Endothelial cell of umbilical vein (primary cell): ENCODE measurements around the gene EVI5. TPM values are rescaled to one million over a fixed set of nuclear protein-coding genes. Genes with fewer than 3 reads are reported as not detected.
A peak's percentile ranks its signal among the peaks of the same experiment; 100 is the strongest.

Experiments used
- BruUV-seq: library from RNA; stranded (reverse); fragments of 400-500 nt; replicated peaks from 2 replicates; lab custom pipeline; 2021; lab: Mats Ljungman, UMichigan
- CTCF ChIA-PET: fragments of 300-600, 350-600 bp; sonication (Branson Sonifier 250); formaldehyde crosslinking; loops from one replicate; lab custom pipeline; 2021; ENCODE audit warnings: antibody characterized with exemption, inconsistent platforms; lab: Charles Lee
- POLR2A ChIA-PET: fragments of 300-600, 350-600 bp; sonication (Branson Sonifier 250); formaldehyde crosslinking; loops from one replicate; lab custom pipeline; 2021; ENCODE audit warnings: antibody characterized with exemption, inconsistent platforms; lab: Charles Lee
- DNase-seq: peaks from one replicate; pipeline ENCODE4 v3.0.0-alpha.2; 2011; ENCODE audit warnings: low read depth, low spot score
- FAIRE-seq: peaks from 2 replicates; lab custom pipeline; 2011; peaks lifted over from hg19 to GRCh38; lab: Jason Lieb, UNC
- H2AFZ ChIP-seq: 2 replicates; pipeline ENCODE4 v1.6.0; 2012; ENCODE audit warnings: low read depth, low read length, control low read depth, inconsistent platforms
- H3K27ac ChIP-seq: 2 replicates; pipeline ENCODE4 v1.5.1; 2011; ENCODE audit warnings: low read depth, mild to moderate bottlenecking, control low read depth, low read length, moderate library complexity; ENCODE audit not compliant: insufficient read depth
- H3K27me3 ChIP-seq, 2 experiments: 2 replicates each; pipeline versions ENCODE4 v1.6.0 to v1.6.1; 2011; ENCODE audit warnings: low read length in 2 of 2, mixed read lengths in 1 of 2; ENCODE audit not compliant: control insufficient read depth in 2 of 2, insufficient read depth in 2 of 2
- H3K36me3 ChIP-seq, 2 experiments: 2 replicates in 1 of 2; 3 replicates in 1 of 2; pipeline ENCODE4 v1.5.1; 2011; ENCODE audit warnings: low read length in 2 of 2, mild to moderate bottlenecking in 1 of 2, moderate library complexity in 1 of 2; ENCODE audit not compliant: control insufficient read depth in 2 of 2, insufficient read depth in 2 of 2; ENCODE audit errors: extremely low read depth in 1 of 2
- H3K4me1 ChIP-seq: 3 replicates; pipeline ENCODE4 v1.5.1; 2011; ENCODE audit warnings: mild to moderate bottlenecking, low read length; ENCODE audit not compliant: control insufficient read depth, insufficient read depth; ENCODE audit errors: extremely low read depth
- H3K4me2 ChIP-seq: 2 replicates; pipeline ENCODE4 v1.6.1; 2011; ENCODE audit warnings: low read length, control low read depth, mixed read lengths; ENCODE audit not compliant: insufficient read depth
- H3K4me3 ChIP-seq, 3 experiments: fragments of 200-600 bp in 1 of 3; sonication (generic), shearing (Covaris generic) in 1 of 3; replicated peaks in 1 of 3; 2 replicates each; pipeline ENCODE4 v1.5.1; 2011 to 2016; ENCODE audit warnings: control low read depth in 3 of 3, low read length in 3 of 3, mild to moderate bottlenecking in 2 of 3, inconsistent platforms in 1 of 3, low read depth in 1 of 3, moderate library complexity in 1 of 3; ENCODE audit not compliant: insufficient read depth in 1 of 3
- H3K79me2 ChIP-seq: 2 replicates; pipeline ENCODE4 v1.6.0; 2012; ENCODE audit warnings: low read length, inconsistent platforms; ENCODE audit not compliant: control insufficient read depth, insufficient read depth
- H3K9ac ChIP-seq: replicated peaks from 2 replicates; pipeline ENCODE3; 2011; ENCODE audit warnings: low read length, control low read depth; ENCODE audit not compliant: insufficient read depth; ENCODE audit errors: extremely low read depth
- H3K9me1 ChIP-seq: replicated peaks from 3 replicates; pipeline ENCODE4 v1.6.0; 2011; ENCODE audit warnings: mild to moderate bottlenecking, low read length; ENCODE audit not compliant: control insufficient read depth, insufficient read depth; ENCODE audit errors: extremely low read depth
- H3K9me3 ChIP-seq: replicated peaks from 2 replicates; pipeline ENCODE4 v1.5.1; 2012; ENCODE audit warnings: low read length, inconsistent platforms; ENCODE audit not compliant: control insufficient read depth, insufficient read depth
- H4K20me1 ChIP-seq: replicated peaks from 2 replicates; pipeline ENCODE3; 2011; ENCODE audit warnings: mild to moderate bottlenecking, low read length; ENCODE audit not compliant: control insufficient read depth, insufficient read depth; ENCODE audit errors: extremely low read depth
- CTCF ChIP-seq, 2 donors: IDR thresholded peaks; 1 replicate in 1 of 2; 2 replicates in 1 of 2; pipeline ENCODE4 v1.5.1; 2011; ENCODE audit warnings: low read length in 2 of 2, mild to moderate bottlenecking in 2 of 2, moderate library complexity in 2 of 2, control low read depth in 1 of 2, inconsistent platforms in 1 of 2, low read depth in 1 of 2; ENCODE audit not compliant: insufficient read depth in 1 of 2; ENCODE audit errors: extremely low read depth in 1 of 2
- EZH2 ChIP-seq: IDR thresholded peaks from 2 replicates; pipeline ENCODE4 v1.6.1; 2012; ENCODE audit warnings: borderline replicate concordance, low read depth, mild to moderate bottlenecking, moderate library complexity, low read length, inconsistent platforms; ENCODE audit not compliant: severe bottlenecking
- FOS ChIP-seq: IDR thresholded peaks from 2 replicates; pipeline ENCODE4 v1.6.1; 2011; ENCODE audit warnings: mild to moderate bottlenecking, low read length, moderate library complexity, borderline replicate concordance; ENCODE audit not compliant: insufficient read depth
- GATA2 ChIP-seq: IDR thresholded peaks from 2 replicates; pipeline ENCODE4 v1.7.0; 2011; ENCODE audit warnings: low read depth, mild to moderate bottlenecking, moderate library complexity, mixed read lengths, low read length; ENCODE audit not compliant: insufficient read length, insufficient read depth
- JUN ChIP-seq: IDR thresholded peaks from 2 replicates; pipeline ENCODE4 v1.6.1; 2011; ENCODE audit warnings: borderline replicate concordance, low read depth; ENCODE audit not compliant: insufficient read length, insufficient read depth
- MAX ChIP-seq: IDR thresholded peaks from 2 replicates; pipeline ENCODE4 v1.6.1; 2011; ENCODE audit not compliant: insufficient read depth, insufficient read length
- MYC ChIP-seq: IDR thresholded peaks from one replicate; pipeline ENCODE4 v1.6.1; 2011; ENCODE audit warnings: mild to moderate bottlenecking, low read depth, low read length
- POLR2A ChIP-seq: IDR thresholded peaks from 2 replicates; pipeline ENCODE4 v1.6.1; 2012; ENCODE audit warnings: low read depth, mild to moderate bottlenecking, control low read depth, low read length
- POLR2AphosphoS5 ChIP-seq: IDR thresholded peaks from 2 replicates; pipeline ENCODE4 v1.6.1; 2012; ENCODE audit warnings: low read depth, mild to moderate bottlenecking, control low read depth, low read length, moderate library complexity; ENCODE audit not compliant: insufficient read depth
- dilution Hi-C: fragments of 300-500 bp; cut with MboI; formaldehyde crosslinking; loops from one replicate; pipeline ENCODE4 v1.15.0; 2019; ENCODE audit warnings: low sequenced_read_pairs; ENCODE audit not compliant: extremely low pct_ligation_motif_present
- intact Hi-C: fragments of 100-400 bp; cut with micrococcal nuclease; formaldehyde crosslinking; loops from one replicate; pipeline ENCODE4 v1.10.0; 2022
- polyA plus RNA-seq, 4 experiments: library from polyadenylated mRNA; depleted of rRNA in 3 of 4; stranded (reverse) in 3 of 4; unstranded in 1 of 4; fragments of >200 nt; gene quantifications; 2 replicates each; pipeline versions ENCODE4 v1.2.1 to v1.2.3, GENCODE V29; 2011 to 2012; ENCODE audit warnings: missing spikeins in 1 of 4
- total RNA-seq: library from RNA; stranded (reverse); gene quantifications from 2 replicates; pipeline ENCODE4 v1.2.3, GENCODE V29; 2021

EVI5 gene
- total and polyA plus RNA-seq, 2 donors (not counting 3 experiments of a cell fraction or from before 2014, with no cell fraction given), result 5.0 to 26.2 TPM

- TF ChIP-seq JUN (no peak), POLR2AphosphoS5 (no peak), POLR2A (no peak), GATA2 (no peak), FOS (no peak), CTCF (IDR thresholded peaks at IDR 0.05; ENCODE audit: extremely low read depth in 1 of 2, insufficient read depth in 1 of 2, low read depth in 1 of 2, low read length in 2 of 2) (no peak), EZH2 (no peak), MAX (no peak), MYC (no peak)
- ChIA-PET CTCF (interaction anchor here (0.6 to 2.4 kb wide), 16 partner anchors 9 to 713 kb away, joined by 3 to 23 read pairs (median 5); partner anchors contain the start of gene EVI5), POLR2A (interaction anchor here (0.7 to 1.7 kb wide), 8 partner anchors 9 to 135 kb away, joined by 3 to 6 read pairs (median 4); no protein-coding TSS in a partner anchor)
- H3K4me1 ChIP-seq, result peaks cover 26% of the 10 kb centered on the region
- no peaks in the 10 kb centered on the region for H3K9me1 ChIP-seq
- no peaks in the 10 kb centered on the region for H3K9me3 ChIP-seq
- peaks cover 3 to 21% of the 10 kb centered on the region in 2 experiments for H3K36me3 ChIP-seq
- DNase-seq (no peak), FAIRE-seq (no peak)
- intact Hi-C loops, result loop anchor here (2.0 kb wide), 1 partner anchor 27 kb away; no protein-coding TSS in a partner anchor
- peaks cover 45% of the 10 kb centered on the region for H3K79me2 ChIP-seq
- no peak overlapping the region for H3K27ac ChIP-seq
- no peaks in the 10 kb centered on the region for H3K27me3 ChIP-seq
- H3K4me3 ChIP-seq, result no peak overlapping the region
- dilution Hi-C loops, result no loop called here
- BruUV-seq, result TSS peak; percentile 77
- peak overlapping the region; percentile 3 for H3K4me2 ChIP-seq
- peaks cover 6% of the 10 kb centered on the region for H4K20me1 ChIP-seq
- peak overlapping the region; percentile 83 for H2AFZ ChIP-seq
- no peak overlapping the region for H3K9ac ChIP-seq
These were observed 46.5 kb upstream of the EVI5 start for GRCh38 chr1:92831368-92831761.
